COLO668 (cell line): ENCODE data around the gene NCKAP1.
"Not testable (repeated sequence)": the region's sequence is repeated elsewhere in the genome, so short reads cannot be mapped to it uniquely, and the experiment has no call there.

Experiments used
- DNase-seq: peaks from one replicate; lab custom pipeline; 2025; ENCODE audit not compliant: unreplicated experiment; lab: John Stamatoyannopoulos, UW

NCKAP1 gene

DNA sequence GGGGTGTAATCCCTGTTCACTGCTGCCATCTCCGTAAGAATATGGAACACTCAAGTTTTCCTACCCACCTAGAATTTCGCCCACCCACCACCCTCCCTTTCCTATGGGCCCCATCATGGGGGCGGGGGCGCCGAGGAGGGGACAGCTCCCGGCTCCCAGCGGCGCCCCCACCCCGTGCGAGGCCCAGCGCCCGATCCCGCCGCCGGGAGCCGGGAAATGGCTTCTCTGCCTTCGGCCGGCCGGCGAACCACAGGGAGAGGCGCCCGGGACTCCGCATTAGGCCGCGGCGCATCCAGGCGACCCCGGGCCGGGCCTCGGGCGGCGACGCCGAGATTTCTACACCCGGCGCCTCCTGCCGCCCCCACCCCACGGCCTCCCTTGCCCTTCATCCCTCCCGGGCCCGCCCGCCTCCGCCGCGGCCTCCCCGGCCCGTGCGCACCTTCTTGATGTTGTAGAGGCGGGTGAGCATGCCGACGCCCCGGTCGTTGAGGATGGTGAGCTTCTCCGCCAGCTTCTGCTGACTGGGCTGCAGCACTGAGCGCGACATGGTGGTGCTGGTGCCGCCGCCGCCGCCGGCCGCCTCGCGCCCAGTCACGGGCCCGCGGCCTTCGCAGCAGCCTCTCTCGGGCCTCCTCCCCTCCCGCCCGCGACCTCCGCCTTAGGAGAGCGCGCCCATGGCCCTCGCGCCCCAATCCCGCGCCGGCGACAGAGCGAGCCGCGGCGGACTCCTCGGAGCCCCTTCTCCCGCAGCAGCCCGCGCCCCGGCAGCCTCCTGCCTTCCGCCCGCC lies 510 bp downstream of the NCKAP1 start:
- peak; percentile 76 for DNase-seq

DNA sequence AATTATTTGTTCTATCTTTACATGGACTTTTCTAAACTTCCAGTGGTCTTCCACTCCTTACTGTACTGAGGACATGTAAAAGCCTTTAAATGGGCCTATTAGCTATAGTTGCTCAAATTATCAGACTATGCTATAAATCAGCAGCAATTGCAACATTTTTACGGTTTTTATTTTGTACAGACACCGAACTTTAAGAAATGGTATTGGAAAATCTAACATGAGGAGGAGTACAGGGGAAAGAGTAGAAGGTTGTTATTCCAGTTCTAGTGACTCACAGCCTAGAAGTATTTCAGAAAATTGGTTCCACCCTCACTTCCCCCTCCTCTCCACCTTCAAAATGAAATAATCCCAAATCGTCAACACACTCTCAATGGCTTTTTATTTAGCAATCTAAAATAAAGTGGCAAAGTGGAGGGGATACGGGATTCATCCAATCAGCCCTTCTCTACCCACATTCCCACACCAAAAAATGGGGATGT lies 1.1 kb downstream of the NCKAP1 start:
- DNase-seq = no peak

- no peak for DNase-seq
Measured at GRCh38 chr2:183035954-183036669, 2.1 kb downstream of the NCKAP1 start.

- DNase-seq = no peak
Measured at GRCh38 chr2:183035298-183035953, 2.8 kb downstream of the NCKAP1 start.

DNA sequence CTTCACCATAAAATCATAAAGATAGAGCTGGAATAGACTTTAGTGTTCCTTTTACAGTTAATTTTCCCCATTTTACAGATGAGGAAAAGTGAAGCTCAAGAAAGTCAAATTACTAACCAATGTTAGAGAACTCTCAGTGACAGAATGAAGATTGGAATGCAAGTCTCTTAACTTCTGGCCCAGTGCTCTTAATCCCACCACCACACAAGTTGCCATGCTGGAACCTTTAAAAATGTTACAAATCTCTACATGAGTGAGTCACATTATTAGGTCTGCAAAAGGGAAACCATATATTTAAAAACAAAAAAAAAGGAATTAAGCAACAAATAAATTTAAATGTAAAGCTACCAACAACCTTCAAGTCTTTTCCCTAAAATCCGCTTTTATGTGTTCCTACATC lies 3.5 kb downstream of the NCKAP1 start:
- DNase-seq = no peak

- no peak for DNase-seq
Measured at GRCh38 chr2:183033951-183034350, 4.3 kb downstream of the NCKAP1 start.

DNA sequence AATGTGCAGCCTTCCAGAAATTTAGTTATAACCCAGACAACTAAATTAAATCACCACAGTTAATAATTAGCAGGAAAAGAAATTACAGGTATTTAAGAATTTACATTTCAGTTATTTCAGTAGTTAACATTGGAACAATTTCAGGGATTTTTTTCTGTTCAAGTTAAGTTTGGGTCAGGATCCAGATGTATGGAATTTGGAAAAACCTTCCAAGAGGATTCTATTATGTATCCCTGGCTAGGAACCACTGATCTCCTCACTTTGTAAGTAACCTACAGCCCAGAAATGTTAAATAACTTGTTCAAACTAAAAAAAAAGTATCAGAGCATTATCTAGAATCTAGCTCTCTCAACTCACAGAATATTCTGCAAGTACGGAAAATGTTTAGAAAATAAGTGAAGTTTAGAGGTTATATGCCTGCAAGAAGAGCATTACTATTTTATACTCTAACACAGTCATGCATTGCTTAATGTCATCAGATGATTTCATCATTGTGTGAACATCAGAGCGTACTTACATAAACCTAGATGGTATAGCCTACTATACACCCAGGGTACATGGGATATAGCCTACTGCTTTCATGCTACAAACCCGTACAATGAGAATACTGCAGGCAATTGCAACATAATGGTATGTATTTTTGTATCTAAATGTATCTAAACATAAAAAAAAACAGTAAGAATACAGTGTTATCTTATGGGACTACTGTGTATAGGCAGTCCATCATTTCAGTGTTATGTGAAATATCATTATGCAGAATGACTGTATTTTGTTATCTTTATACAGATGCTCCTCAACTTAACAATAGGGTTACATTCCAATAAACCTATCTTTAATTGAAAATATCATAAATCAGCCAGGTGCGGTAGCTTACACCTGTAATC lies 6.1 kb downstream of the NCKAP1 start:
- DNase-seq = no peak

DNA sequence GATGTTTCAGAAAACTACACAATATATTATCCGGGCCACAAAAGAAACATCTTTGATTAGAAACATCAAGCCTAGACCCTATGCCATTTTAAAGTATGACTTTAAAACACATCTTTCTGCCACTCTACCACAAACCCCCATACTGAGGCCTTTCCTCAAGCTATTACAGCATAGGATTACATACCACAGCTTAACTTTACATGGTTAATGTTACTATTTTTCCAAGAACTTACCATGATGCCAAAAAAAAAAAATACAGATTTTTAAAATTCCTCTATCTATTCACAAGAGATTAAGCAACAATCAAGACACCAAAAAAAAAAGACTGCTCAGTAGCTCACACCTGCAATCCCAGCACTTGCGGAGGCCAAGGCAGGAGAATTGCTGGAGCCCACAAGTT lies 9.0 kb downstream of the NCKAP1 start:
- no peak for DNase-seq

GRCh38 chr2:183028108-183028507 lies 10.1 kb downstream of the NCKAP1 start:
- DNase-seq = no peak

DNA sequence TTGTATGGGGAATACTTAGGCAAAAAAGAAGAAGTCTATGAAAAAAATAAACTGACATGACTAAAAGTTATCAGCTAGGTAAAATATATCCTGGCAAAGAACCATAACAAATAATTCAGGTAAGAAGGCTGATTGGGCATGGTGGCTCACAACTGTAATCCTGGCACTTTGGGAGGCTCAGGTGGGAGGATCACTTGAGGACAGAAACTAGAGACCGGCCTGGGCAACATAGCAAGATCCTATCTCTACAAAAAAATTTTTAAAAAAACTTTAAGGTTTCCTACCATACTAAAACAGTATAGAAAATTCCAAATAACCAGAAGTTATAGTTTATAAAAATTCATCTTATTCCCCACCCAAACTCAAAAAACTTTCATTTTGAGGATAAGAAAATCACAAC lies 10.8 kb downstream of the NCKAP1 start:
- DNase-seq = no peak

DNA sequence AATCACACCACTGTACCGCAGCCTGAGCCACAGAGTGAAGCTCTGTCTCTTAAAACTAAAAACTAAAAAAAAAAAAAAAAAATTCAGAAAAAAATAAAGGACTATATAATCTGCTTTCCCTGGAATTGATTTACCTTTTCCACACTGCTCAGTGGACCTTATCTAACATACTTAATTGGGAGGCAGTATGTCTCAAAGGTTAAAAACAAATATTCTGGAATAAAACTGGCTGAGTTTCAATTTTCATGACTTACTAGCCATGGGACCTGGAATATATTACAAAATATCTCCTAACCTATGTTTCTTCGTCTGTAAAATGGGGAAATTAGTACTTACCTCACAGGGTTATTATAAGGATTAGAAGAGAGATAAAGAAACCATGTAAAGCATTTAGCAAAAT lies 11.8 kb downstream of the NCKAP1 start:
- DNase-seq = no peak

DNA sequence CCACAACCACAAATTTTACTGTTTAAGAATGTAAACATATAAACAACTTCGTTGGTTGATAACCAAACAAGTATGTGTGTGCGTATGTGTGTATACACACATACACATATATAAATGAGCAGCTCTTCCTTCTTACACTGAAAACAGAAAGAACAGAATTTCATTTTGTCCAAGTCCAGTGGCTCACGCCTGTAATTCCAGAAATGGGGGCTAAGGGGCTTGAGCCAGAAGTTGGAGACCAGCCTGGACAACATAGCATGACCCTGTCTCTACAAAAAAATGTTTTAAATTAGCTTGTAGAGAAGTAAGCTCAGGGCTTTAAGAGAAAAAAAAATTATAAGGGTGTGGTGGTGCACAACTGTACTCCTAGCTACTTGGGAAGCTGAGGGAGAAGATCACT lies 12.3 kb downstream of the NCKAP1 start:
- DNase-seq = no peak

DNA sequence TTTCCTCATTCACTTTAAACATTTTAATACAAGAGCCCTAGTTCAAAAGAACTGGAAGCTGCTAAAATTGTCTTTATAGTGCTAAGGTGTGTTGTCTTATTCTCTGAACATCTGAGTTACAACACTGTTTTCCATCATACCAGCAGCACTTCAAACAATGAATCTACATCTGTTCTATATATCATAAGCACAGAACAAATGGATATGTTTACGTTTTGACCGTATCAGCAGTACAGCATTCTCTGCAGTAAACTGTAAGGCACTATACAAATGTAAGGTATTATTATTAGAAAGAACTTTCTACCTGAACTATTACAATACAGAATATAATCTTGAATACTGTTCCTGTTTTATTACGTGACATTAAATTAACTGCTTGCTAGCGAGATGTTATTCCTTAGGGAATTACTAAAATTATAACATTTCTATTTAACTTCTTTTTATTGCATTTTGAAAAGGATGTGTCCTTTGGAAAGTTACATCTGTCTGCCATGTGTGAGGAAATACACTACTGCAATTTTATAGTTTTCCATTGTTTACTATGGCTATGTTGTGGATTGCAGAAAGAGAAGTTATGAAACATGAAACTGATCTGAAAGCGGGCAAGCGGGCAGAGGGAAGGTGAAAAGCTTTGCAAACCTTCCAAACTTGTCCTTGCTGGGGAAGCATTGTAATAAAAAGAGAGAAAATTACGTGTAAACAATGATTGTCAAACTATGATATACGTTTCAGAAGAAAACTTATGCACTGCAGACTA lies 13.7 kb downstream of the NCKAP1 start:
- DNase-seq = no peak

DNA sequence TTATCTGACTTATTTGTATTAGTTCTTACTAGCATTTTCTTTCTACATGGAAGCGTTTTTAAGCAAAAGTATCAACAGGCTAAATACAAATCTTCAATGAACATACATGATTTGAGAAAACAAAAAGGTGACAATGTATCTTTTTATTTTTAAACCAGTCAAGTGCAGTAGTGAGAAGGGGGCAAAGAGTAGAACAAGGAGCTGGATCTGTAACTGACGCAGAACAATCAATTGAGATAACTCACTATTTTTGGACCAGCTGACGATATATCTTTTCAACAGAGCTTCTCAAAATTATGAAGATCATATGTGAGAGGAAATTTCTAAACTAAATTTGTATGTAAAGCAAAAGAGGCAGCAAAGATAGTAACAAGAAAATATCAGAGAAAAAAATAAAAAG lies 15.5 kb downstream of the NCKAP1 start:
- DNase-seq = no peak

DNA sequence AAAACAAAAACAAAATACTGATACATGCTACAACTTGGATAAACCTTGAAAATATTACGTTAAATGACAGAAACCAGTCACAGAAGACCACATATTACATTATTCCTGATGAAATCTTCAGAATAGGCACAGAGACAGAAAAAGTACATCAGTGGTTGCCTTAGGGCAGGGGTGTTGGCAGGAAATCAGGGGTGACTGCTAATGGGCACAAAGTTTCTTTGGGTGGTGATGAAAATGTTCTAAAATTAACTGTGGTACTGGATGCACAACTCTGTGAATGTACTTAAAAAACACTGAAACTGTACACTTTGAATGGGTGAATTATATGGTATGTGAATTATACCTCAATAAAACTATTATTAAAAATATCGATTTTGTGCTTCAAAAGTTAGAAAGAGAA lies 16.6 kb downstream of the NCKAP1 start:
- DNase-seq = no peak

GRCh38 chr2:183019718-183020442 lies 18.4 kb downstream of the NCKAP1 start:
- no peak for DNase-seq

GRCh38 chr2:183017845-183018244 lies 20.4 kb downstream of the NCKAP1 start:
- not testable (repeated sequence) for DNase-seq

DNA sequence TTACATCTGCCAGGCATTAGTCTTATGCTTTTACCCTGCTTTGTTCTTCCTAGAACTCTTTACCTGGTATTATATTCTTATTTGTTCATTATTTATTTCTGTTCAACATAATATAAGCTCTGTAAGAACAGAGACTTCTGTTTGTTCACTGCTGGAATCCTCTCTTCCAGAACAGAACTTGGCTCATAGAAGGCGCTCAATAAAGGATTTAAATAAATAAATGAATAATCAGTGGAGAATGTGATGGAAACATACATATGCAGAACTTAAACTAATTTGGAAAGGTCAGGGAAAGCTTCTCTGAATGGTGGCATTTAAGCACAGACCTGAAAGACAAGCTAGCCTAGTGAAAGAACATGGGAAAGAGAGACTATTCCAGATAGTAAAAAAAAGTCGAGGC lies 24.3 kb downstream of the NCKAP1 start:
- no peak for DNase-seq

DNA sequence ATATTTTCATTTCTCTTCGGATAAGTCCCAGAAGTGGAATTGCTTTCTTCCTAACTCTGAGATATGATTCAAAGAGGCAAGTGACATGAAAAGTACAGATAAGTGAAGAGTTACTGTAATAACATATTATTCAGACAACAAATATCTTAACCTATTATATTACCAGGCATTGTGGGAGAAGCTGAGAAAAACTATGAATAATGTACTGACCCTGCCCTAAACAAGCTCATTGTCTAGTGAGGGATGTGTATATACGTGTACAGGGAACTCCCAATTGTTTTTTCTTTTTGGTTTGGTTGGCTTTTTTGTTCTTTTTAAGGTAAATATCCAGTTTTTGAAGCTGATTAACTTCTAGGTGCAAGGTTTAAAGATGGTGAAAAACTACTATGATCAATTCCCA lies 26.5 kb downstream of the NCKAP1 start:
- DNase-seq = no peak

- peak; percentile 17 for DNase-seq
Measured at GRCh38 chr2:183010112-183010511, 28.1 kb downstream of the NCKAP1 start.
